H1 (cell line): Measurements from ENCODE around the gene PRPS1. TPM values are rescaled to one million over a fixed set of nuclear protein-coding genes. Genes with fewer than 3 reads are reported as not detected.

Experiments
- BCL11A ChIP-seq, 2 experiments: IDR thresholded peaks; one replicate each; pipeline ENCODE4 v1.6.1; 2011; ENCODE audit warnings: low read depth in 2 of 2, low read length in 2 of 2, mild to moderate bottlenecking in 2 of 2
- CHD2 ChIP-seq: IDR thresholded peaks from 2 replicates; pipeline ENCODE4 v1.6.1; 2012; ENCODE audit warnings: low read length, improper control_type of control experiment
- CTBP2 ChIP-seq: IDR thresholded peaks from 2 replicates; pipeline ENCODE4 v1.7.0; 2011; ENCODE audit warnings: borderline replicate concordance, mild to moderate bottlenecking, moderate library complexity, mixed read lengths, low read length; ENCODE audit not compliant: insufficient read depth, insufficient read length
- SUZ12 ChIP-seq: fragments of 200-600 bp; sonication (generic); IDR thresholded peaks from 2 replicates; pipeline ENCODE4 v1.6.1; 2012; ENCODE audit warnings: mild to moderate bottlenecking, inconsistent platforms, low read length, moderate library complexity, mixed read lengths
- TAF1 ChIP-seq: IDR thresholded peaks from 2 replicates; pipeline ENCODE4 v1.6.1; 2011; ENCODE audit warnings: mild to moderate bottlenecking, low read depth, low read length
- polyA plus RNA-seq, 7 experiments: library from polyadenylated mRNA; depleted of rRNA in 3 of 7; stranded (reverse) in 5 of 7; unstranded in 2 of 7; fragments of >200 nt in 5 of 7; fragments of 200-250 nt in 2 of 7; gene quantifications; 1 replicate in 5 of 7; 2 replicates in 1 of 7; 4 replicates in 1 of 7; pipeline versions ENCODE4 v1.2.1 to v1.2.3, GENCODE V29; 2011 to 2013; ENCODE audit warnings: missing spikeins in 2 of 7, mixed read lengths in 2 of 7
- total RNA-seq: library from RNA; stranded (reverse); fragmentation: NEBNext Ultra II Directional; extraction: Animal tissue kit (Norgen Biotek cat#: 25700); gene quantifications from 2 replicates; pipeline ENCODE4 v1.2.1, GENCODE V29; 2021
- TF ChIP-seq, protein P1 (sequence below), 3 experiments: IDR thresholded peaks; 1 replicate in 2 of 3; 2 replicates in 1 of 3; pipeline versions ENCODE4 v1.5.1 to v1.6.1; 2011; ENCODE audit warnings: low read length in 3 of 3, mild to moderate bottlenecking in 3 of 3, inconsistent platforms in 2 of 3, low read depth in 1 of 3, moderate library complexity in 1 of 3; ENCODE audit not compliant: insufficient read depth in 1 of 3; ENCODE audit errors: control extremely low read depth in 1 of 3

Gene PRPS1
- total and polyA plus RNA-seq, 2 of the 8 experiments (the other 6 are each of a cell fraction or from before 2014, with no cell fraction given) = 90.1 to 110 TPM

DNA sequence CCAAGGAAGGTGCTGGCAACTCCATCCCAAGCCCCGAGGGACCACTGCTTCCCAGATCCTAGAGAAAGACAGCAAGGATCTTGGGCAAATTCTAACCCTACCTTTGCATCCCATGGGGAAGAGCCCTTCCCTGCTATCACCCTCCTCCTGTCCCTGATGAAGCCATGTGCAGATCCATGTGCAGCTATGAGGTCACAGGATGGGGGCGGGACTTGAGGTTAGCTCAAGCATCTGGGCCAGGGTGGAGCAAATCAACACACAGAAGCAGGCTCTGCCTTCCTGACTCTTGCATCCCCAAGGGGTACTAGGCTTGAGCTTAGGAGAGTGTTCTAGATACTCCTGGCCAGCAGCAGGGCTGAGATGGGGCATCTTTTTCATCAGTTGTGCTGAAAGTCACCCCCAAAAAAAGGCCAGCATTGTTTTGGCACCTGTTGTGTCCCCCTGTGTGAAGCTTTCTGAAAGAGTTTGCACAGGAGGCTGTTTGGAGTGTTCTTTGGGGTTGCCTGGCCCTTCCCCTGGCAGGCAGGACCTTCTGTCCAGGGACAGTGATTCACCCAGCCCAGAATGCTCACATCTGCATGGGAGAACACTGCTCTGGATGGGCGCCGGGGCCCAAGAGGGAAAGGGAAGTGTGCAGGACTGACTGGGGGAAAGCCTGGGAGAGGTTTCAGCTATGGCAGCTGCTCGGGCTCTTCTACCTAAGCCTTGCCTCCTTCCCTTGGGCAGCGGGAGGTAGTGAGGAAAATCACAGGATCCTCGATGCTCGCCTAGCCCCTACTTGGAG is 50.8 kb downstream of the PRPS1 start (continued):
- TF ChIP-seq, protein P1, sequence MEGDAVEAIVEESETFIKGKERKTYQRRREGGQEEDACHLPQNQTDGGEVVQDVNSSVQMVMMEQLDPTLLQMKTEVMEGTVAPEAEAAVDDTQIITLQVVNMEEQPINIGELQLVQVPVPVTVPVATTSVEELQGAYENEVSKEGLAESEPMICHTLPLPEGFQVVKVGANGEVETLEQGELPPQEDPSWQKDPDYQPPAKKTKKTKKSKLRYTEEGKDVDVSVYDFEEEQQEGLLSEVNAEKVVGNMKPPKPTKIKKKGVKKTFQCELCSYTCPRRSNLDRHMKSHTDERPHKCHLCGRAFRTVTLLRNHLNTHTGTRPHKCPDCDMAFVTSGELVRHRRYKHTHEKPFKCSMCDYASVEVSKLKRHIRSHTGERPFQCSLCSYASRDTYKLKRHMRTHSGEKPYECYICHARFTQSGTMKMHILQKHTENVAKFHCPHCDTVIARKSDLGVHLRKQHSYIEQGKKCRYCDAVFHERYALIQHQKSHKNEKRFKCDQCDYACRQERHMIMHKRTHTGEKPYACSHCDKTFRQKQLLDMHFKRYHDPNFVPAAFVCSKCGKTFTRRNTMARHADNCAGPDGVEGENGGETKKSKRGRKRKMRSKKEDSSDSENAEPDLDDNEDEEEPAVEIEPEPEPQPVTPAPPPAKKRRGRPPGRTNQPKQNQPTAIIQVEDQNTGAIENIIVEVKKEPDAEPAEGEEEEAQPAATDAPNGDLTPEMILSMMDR (IDR thresholded peaks at IDR 0.05; ENCODE audit: control extremely low read depth in 1 of 3, insufficient read depth in 1 of 3, low read depth in 1 of 3, low read length in 3 of 3) = no peak
- TF ChIP-seq SUZ12 (no peak), TAF1 (no peak), BCL11A (IDR thresholded peaks at IDR 0.05; ENCODE audit: low read depth in 2 of 2, low read length in 2 of 2) (no peak), CTBP2 (no peak), CHD2 (no peak)
